GM23338 (cell line): Measurements from ENCODE around the gene MXRA7. TPM values are rescaled to one million over a fixed set of nuclear protein-coding genes. Genes with fewer than 3 reads are reported as not detected.

Experiments
- ATAC-seq: fragments of 200-7000 bp; cut with Tn5 transposase; 3 replicates; pipeline ENCODE4 v1.9.1; 2020
- DNase-seq: peaks from one replicate; pipeline ENCODE4 v3.0.0-alpha.2; 2015; ENCODE audit warnings: low spot score
- H2AFZ ChIP-seq: fragments of 200-600 bp; sonication (generic); 2 replicates; pipeline ENCODE4 v1.8.0; 2016; ENCODE audit warnings: antibody characterized with exemption, mild to moderate bottlenecking, moderate library complexity
- H3F3A ChIP-seq: fragments of 200-600 bp; sonication (generic); replicated peaks from 2 replicates; pipeline ENCODE4 v1.8.0; 2017; ENCODE audit warnings: antibody characterized with exemption, mixed run types, low read depth
- H3K27ac ChIP-seq: fragments of 200-600 bp; sonication (generic); 2 replicates; pipeline ENCODE4 v1.6.1; 2016; ENCODE audit warnings: low read depth
- H3K27me3 ChIP-seq: fragments of 200-600 bp; sonication (generic); 2 replicates; pipeline ENCODE4 v1.8.0; 2016; ENCODE audit warnings: mild to moderate bottlenecking, mixed run types, moderate library complexity; ENCODE audit not compliant: insufficient read depth
- H3K36me3 ChIP-seq: fragments of 200-600 bp; sonication (generic); 2 replicates; pipeline ENCODE4 v1.8.0; 2016; ENCODE audit warnings: mild to moderate bottlenecking; ENCODE audit not compliant: insufficient read depth
- H3K4me1 ChIP-seq: fragments of 200-600 bp; sonication (generic); 2 replicates; pipeline ENCODE4 v1.8.0; 2016; ENCODE audit warnings: mild to moderate bottlenecking, moderate library complexity; ENCODE audit not compliant: insufficient read depth
- H3K4me2 ChIP-seq: fragments of 200-600 bp; sonication (generic); 2 replicates; pipeline ENCODE4 v1.7.1; 2017; ENCODE audit warnings: mixed run types
- H3K4me3 ChIP-seq: fragments of 200-600 bp; sonication (generic); 2 replicates; pipeline ENCODE4 v1.6.1; 2016; ENCODE audit warnings: mixed run types
- H3K79me2 ChIP-seq: fragments of 200-600 bp; sonication (generic); replicated peaks from 2 replicates; pipeline ENCODE4 v1.8.0; 2017; ENCODE audit warnings: mild to moderate bottlenecking; ENCODE audit not compliant: insufficient read depth
- H3K9me2 ChIP-seq: fragments of 200-600 bp; sonication (generic); 2 replicates; pipeline ENCODE4 v1.8.0; 2017; ENCODE audit not compliant: insufficient read depth
- H4K20me1 ChIP-seq: fragments of 200-600 bp; sonication (generic); replicated peaks from 2 replicates; pipeline ENCODE4 v1.8.0; 2017; ENCODE audit warnings: mild to moderate bottlenecking; ENCODE audit not compliant: insufficient read depth
- H3K27ac Mint-ChIP-seq: 2 replicates; pipeline ENCODE4 v1.8.0; 2020; ENCODE audit warnings: inconsistent platforms, mild to moderate bottlenecking, moderate library complexity, mixed read lengths
- H3K27me3 Mint-ChIP-seq: 3 replicates; pipeline ENCODE4 v1.8.0; 2022; ENCODE audit warnings: low read depth, mild to moderate bottlenecking, moderate library complexity, mixed read lengths, inconsistent platforms; ENCODE audit not compliant: insufficient read depth, poor library complexity
- H3K36me3 Mint-ChIP-seq: 3 replicates; pipeline ENCODE4 v1.8.0; 2021; ENCODE audit warnings: low read depth, mild to moderate bottlenecking, inconsistent platforms, moderate library complexity, mixed read lengths
- H3K4me1 Mint-ChIP-seq: 3 replicates; pipeline ENCODE4 v1.8.0; 2020; ENCODE audit warnings: mild to moderate bottlenecking, inconsistent platforms, mixed read lengths
- H3K4me3 Mint-ChIP-seq: 3 replicates; pipeline ENCODE4 v1.8.0; 2021; ENCODE audit warnings: moderate library complexity, mild to moderate bottlenecking, inconsistent platforms, mixed read lengths
- H3K9me3 Mint-ChIP-seq: 3 replicates; pipeline ENCODE4 v1.8.0; 2020; ENCODE audit warnings: moderate library complexity, mild to moderate bottlenecking, inconsistent platforms, mixed read lengths
- CREB1 ChIP-seq: fragments of 250-450 bp; sonication (Bioruptor Pico); IDR thresholded peaks from 2 replicates; pipeline ENCODE4 v1.5.0; 2020; ENCODE audit warnings: low read depth, mild to moderate bottlenecking, moderate library complexity
- CTCF ChIP-seq, 2 experiments: fragments of 200-600 bp in 1 of 2; sonication (generic) in 1 of 2; conservative IDR thresholded peaks; 2 replicates each; pipeline versions ENCODE4 v1.5.1 to v1.6.1; 2016 to 2017; ENCODE audit warnings: antibody characterized with exemption in 2 of 2, low read depth in 2 of 2, mild to moderate bottlenecking in 2 of 2, moderate library complexity in 1 of 2
- ETS1 ChIP-seq: IDR thresholded peaks from 2 replicates; pipeline ENCODE4 v1.6.1; 2016; ENCODE audit warnings: antibody characterized with exemption
- EZH2phosphoT487 ChIP-seq: fragments of 200-600 bp; sonication (generic); IDR thresholded peaks from one replicate; pipeline ENCODE4 v1.8.1; 2018; ENCODE audit warnings: antibody characterized with exemption; ENCODE audit not compliant: unreplicated experiment
- JUNB ChIP-seq: IDR thresholded peaks from one replicate; pipeline ENCODE4 v1.6.1; 2016; ENCODE audit warnings: antibody characterized with exemption; ENCODE audit not compliant: unreplicated experiment
- NANOG ChIP-seq: IDR thresholded peaks from 2 replicates; pipeline ENCODE4 v1.6.1; 2016; ENCODE audit warnings: antibody characterized with exemption, borderline replicate concordance
- POLR2AphosphoS5 ChIP-seq: IDR thresholded peaks from 2 replicates; pipeline ENCODE4 v1.6.1; 2016; ENCODE audit warnings: antibody characterized with exemption, low read depth
- STAT1 ChIP-seq: IDR thresholded peaks from one replicate; pipeline ENCODE4 v1.6.1; 2016; ENCODE audit warnings: antibody characterized with exemption; ENCODE audit not compliant: unreplicated experiment
- ZNF331 ChIP-seq: fragments of 250-450 bp; sonication (Bioruptor Pico); IDR thresholded peaks from 2 replicates; pipeline ENCODE4 v1.5.0; 2020; ENCODE audit warnings: low read depth, mild to moderate bottlenecking, moderate library complexity
- ZNF462 ChIP-seq: fragments of 250-450 bp; sonication (Bioruptor Pico); IDR thresholded peaks from 2 replicates; pipeline ENCODE4 v1.5.0; 2020; ENCODE audit warnings: mild to moderate bottlenecking, moderate library complexity
- polyA plus RNA-seq: library from polyadenylated mRNA; unstranded; fragments of >200 nt; fragmentation: Nextera tagmentation; extraction: Ambion mirVana; gene quantifications from 2 replicates; pipeline ENCODE4 v1.2.1, GENCODE V29; 2016
- total RNA-seq: library from RNA; depleted of rRNA; stranded (reverse); fragments of >200 nt; shearing (Covaris generic); gene quantifications from 2 replicates; pipeline ENCODE4 v1.2.3, GENCODE V29; 2014
- TF ChIP-seq, protein P1 (sequence below): IDR thresholded peaks from one replicate; pipeline ENCODE4 v1.6.1; 2018; ENCODE audit warnings: antibody characterized with exemption; ENCODE audit not compliant: unreplicated experiment

Gene MXRA7
- total and polyA plus RNA-seq, 2 experiments from 2014 or later: 12.1 to 46.6 TPM

DNA sequence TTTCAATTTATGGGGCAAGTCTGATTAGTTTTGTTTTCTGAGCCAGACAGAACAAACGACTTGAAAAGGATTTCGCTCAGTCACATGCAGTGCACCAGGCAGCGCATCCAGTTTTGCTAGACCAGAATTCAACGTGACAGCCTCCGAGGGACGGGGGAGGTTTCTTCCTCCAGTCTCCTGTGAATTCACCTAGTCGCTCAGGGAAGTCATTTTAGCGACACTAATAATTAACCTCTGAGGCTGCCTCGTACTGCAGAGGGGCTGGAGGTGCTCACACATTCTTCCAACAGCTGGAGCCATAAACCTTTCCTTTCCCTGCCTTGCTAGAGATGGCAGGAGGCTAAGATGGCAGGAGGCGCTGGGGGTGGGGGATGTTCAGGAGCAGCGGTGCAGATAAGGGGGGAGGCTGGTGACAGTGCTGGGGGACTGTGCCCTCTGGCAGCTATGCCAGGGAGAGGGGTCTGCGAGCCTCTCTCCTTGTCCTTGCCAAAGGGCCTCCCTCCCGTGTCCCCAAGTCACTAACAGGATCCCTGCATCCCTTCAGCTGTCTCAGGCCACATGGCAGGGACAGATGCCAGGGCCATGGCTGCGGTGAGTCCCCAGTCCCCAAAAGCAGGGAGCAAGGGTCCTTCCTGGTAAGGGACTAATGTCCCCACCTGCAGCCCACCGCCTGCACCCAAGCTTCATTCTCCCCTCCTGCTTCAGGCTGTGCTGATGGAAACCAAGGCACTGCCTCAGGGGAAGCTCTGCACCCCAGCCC lies 24.0 kb downstream of the MXRA7 start:
- no peaks in the 10 kb centered on the region for H3K36me3 ChIP-seq
- Mint-ChIP-seq H3K9me3 (no peaks in the 10 kb centered on the region), H3K4me3 (no peak overlapping the region), H3K27ac (no peak overlapping the region), H3K4me1 (peaks cover 45% of the 10 kb centered on the region), H3K36me3 (no peaks in the 10 kb centered on the region; the same call in 2 of the 3 replicates), H3K27me3 (peaks cover 11% of the 10 kb centered on the region)
- H3K4me2 ChIP-seq: no peak overlapping the region
- H3K27ac ChIP-seq: no peak overlapping the region
- DNase-seq: no peak
- H3K79me2 ChIP-seq: no peaks in the 10 kb centered on the region
- TF ChIP-seq NANOG (no peak), ETS1 (no peak), CREB1 (CRISPR knock-in tag) (no peak), STAT1 (no peak), JUNB (no peak), ZNF331 (no peak), CTCF (conservative IDR thresholded peaks at IDR 0.05; ENCODE audit: low read depth in 2 of 2) (no peak), EZH2phosphoT487 (no peak), POLR2AphosphoS5 (no peak), ZNF462 (CRISPR knock-in tag) (no peak)
- TF ChIP-seq, protein P1, sequence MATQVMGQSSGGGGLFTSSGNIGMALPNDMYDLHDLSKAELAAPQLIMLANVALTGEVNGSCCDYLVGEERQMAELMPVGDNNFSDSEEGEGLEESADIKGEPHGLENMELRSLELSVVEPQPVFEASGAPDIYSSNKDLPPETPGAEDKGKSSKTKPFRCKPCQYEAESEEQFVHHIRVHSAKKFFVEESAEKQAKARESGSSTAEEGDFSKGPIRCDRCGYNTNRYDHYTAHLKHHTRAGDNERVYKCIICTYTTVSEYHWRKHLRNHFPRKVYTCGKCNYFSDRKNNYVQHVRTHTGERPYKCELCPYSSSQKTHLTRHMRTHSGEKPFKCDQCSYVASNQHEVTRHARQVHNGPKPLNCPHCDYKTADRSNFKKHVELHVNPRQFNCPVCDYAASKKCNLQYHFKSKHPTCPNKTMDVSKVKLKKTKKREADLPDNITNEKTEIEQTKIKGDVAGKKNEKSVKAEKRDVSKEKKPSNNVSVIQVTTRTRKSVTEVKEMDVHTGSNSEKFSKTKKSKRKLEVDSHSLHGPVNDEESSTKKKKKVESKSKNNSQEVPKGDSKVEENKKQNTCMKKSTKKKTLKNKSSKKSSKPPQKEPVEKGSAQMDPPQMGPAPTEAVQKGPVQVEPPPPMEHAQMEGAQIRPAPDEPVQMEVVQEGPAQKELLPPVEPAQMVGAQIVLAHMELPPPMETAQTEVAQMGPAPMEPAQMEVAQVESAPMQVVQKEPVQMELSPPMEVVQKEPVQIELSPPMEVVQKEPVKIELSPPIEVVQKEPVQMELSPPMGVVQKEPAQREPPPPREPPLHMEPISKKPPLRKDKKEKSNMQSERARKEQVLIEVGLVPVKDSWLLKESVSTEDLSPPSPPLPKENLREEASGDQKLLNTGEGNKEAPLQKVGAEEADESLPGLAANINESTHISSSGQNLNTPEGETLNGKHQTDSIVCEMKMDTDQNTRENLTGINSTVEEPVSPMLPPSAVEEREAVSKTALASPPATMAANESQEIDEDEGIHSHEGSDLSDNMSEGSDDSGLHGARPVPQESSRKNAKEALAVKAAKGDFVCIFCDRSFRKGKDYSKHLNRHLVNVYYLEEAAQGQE: no peak
- H3K27me3 ChIP-seq: no peaks in the 10 kb centered on the region
- H3K9me2 ChIP-seq: no peaks in the 10 kb centered on the region
- H3K4me3 ChIP-seq: no peak overlapping the region
- no peaks in the 10 kb centered on the region for H3F3A ChIP-seq
- H4K20me1 ChIP-seq: no peaks in the 10 kb centered on the region
- H3K4me1 ChIP-seq: peaks cover 8% of the 10 kb centered on the region; the same call in 1 of the 2 replicates
- ATAC-seq: no peak
- H2AFZ ChIP-seq: no peak overlapping the region
